Lung (tissue), 12 donors: ENCODE results near the gene PLXND1. TPM values are rescaled to one million over a fixed set of nuclear protein-coding genes. Genes with fewer than 3 reads are reported as not detected.

ENCODE experiments used
- ATAC-seq: fragments of 200-7000 bp; cut with Tn5 transposase; one replicate; pipeline ENCODE4 v1.9.1; 2020; ENCODE audit warnings: moderate number of reproducible peaks; ENCODE audit not compliant: insufficient read depth, low FRiP score
- DNase-seq, 3 donors: peaks; one replicate each; pipeline ENCODE4 v3.0.0-alpha.2; 2013 to 2017
- H3K27ac ChIP-seq, 2 donors: one replicate each; pipeline ENCODE4 v1.5.1; 2013; ENCODE audit warnings: mild to moderate bottlenecking in 2 of 2, moderate library complexity in 2 of 2, control low read depth in 1 of 2, inconsistent platforms in 1 of 2, low read depth in 1 of 2, low read length in 1 of 2
- H3K27me3 ChIP-seq, 3 donors: one replicate each; pipeline ENCODE4 v1.5.1; 2013; ENCODE audit warnings: low read length in 2 of 3; ENCODE audit not compliant: control insufficient read depth in 3 of 3, insufficient read depth in 3 of 3
- H3K36me3 ChIP-seq, 4 donors: one replicate each; pipeline ENCODE4 v1.5.1; 2013; ENCODE audit warnings: low read length in 4 of 4, mild to moderate bottlenecking in 1 of 4, moderate library complexity in 1 of 4; ENCODE audit not compliant: control insufficient read depth in 4 of 4, insufficient read depth in 4 of 4
- H3K4me1 ChIP-seq, 5 donors: one replicate each; pipeline ENCODE4 v1.5.1; 2013; ENCODE audit warnings: low read length in 5 of 5, mild to moderate bottlenecking in 2 of 5, moderate library complexity in 1 of 5; ENCODE audit not compliant: control insufficient read depth in 5 of 5, insufficient read depth in 5 of 5
- H3K4me3 ChIP-seq: one replicate; pipeline ENCODE4 v1.5.1; 2013; ENCODE audit warnings: mild to moderate bottlenecking, control low read depth, moderate library complexity
- H3K9ac ChIP-seq, 2 donors: one replicate each; pipeline ENCODE4 v1.5.1; 2013; ENCODE audit warnings: low read length in 2 of 2, control low read depth in 1 of 2; ENCODE audit not compliant: insufficient read depth in 1 of 2
- H3K9me3 ChIP-seq, 4 donors: one replicate each; pipeline ENCODE4 v1.5.1; 2013; ENCODE audit warnings: low read length in 3 of 4, mild to moderate bottlenecking in 1 of 4, moderate library complexity in 1 of 4; ENCODE audit not compliant: control insufficient read depth in 4 of 4, insufficient read depth in 3 of 4
- CTCF ChIP-seq: IDR thresholded peaks from 2 replicates; pipeline ENCODE4 v1.5.1; 2012; ENCODE audit warnings: mild to moderate bottlenecking; ENCODE audit errors: control extremely low read depth, extremely low read depth
- WGBS, 2 donors: extraction: QIAGEN DNeasy Blood & Tissue Kit; methylation state at CpG; one replicate each; pipeline ENCODE4 v1.1.7; 2013; 5-methylcytosine and 5-hydroxymethylcytosine counted together
- polyA plus RNA-seq, 2 donors: library from polyadenylated mRNA; stranded (reverse); fragments of 200-250 nt; gene quantifications; one replicate each; pipeline ENCODE4 v1.2.1, GENCODE V29; 2013
- total RNA-seq, 2 donors: library from RNA; depleted of rRNA in 1 of 2; stranded (reverse); fragments of >200 nt in 1 of 2; gene quantifications; one replicate each; pipeline ENCODE4 v1.2.1, GENCODE V29; 2014 to 2021
- donor health status: control.
- donor health status: control.
- donor health status: Bipolar disorder and iron deficiency.
- donor health status: healthy.
- donor health status: DM: yes; HTN: yes; CAD: no.

The PLXND1 gene
- total and polyA plus RNA-seq, 4 donors = 128 to 233 (median 180) TPM

- H3K27me3 ChIP-seq = no peaks in the 10 kb centered on the region
These were observed 46.5 kb upstream of the PLXND1 start for GRCh38 chr3:129653019-129653418.

GRCh38 chr3:129651435-129652202, 45.1 kb upstream of the PLXND1 start:
- Histone ChIP-seq H3K36me3 (peaks cover 0 to 3% (median 0%) of the 10 kb centered on the region in 4 donors), H3K4me1 (peaks cover 0 to 12% (median 5%) of the 10 kb centered on the region in 5 donors), H3K4me3 (no peak overlapping the region), H3K27ac (no peak overlapping the region), H3K9me3 (no peaks in the 10 kb centered on the region), H3K27me3 (no peaks in the 10 kb centered on the region), H3K9ac (no peak overlapping the region)
- ATAC-seq (no peak), DNase-seq (no peak)
- WGBS, 2 donors = 85 to 87% methylated on average over 8 of the region's 8 CpGs
- TF ChIP-seq CTCF = no peak

More at GRCh38 chr3:129653019-129653418, 46.5 kb upstream of the PLXND1 start:
- WGBS, 2 donors = 70 to 91% methylated on average over 1 of the region's 1 CpG
- Histone ChIP-seq H3K9ac (no peak overlapping the region), H3K36me3 (peaks cover 0 to 3% (median 0%) of the 10 kb centered on the region in 4 donors), H3K4me1 (peaks cover 0 to 18% (median 6%) of the 10 kb centered on the region in 5 donors), H3K27ac (no peak overlapping the region), H3K4me3 (no peak overlapping the region), H3K9me3 (no peaks in the 10 kb centered on the region)
- no peak for DNase-seq
- no peak for ATAC-seq
- no peak for TF ChIP-seq CTCF

GRCh38 chr3:129650256-129650872, 43.9 kb upstream of the PLXND1 start:
- DNase-seq (peak; percentile 73 to 82 (median 79)), ATAC-seq (peak; percentile 84)
- Histone ChIP-seq H3K4me3 (no peak overlapping the region), H3K4me1 (peaks cover 0 to 7% (median 4%) of the 10 kb centered on the region in 5 donors), H3K9me3 (no peaks in the 10 kb centered on the region), H3K27ac (no peak overlapping the region), H3K36me3 (peaks cover 0 to 3% (median 0%) of the 10 kb centered on the region in 4 donors), H3K27me3 (no peaks in the 10 kb centered on the region), H3K9ac (no peak overlapping the region)
- peak; percentile 61 for TF ChIP-seq CTCF
- 28 to 29% methylated on average over 7 of the region's 7 CpGs for WGBS, 2 donors
